Ishikawa (cell line): ENCODE data around the gene FSIP2.

Experiments used
- CEBPB ChIP-seq: IDR thresholded peaks from 2 replicates; pipeline ENCODE4 v1.6.1; 2012
- CREB1 ChIP-seq: IDR thresholded peaks from 2 replicates; pipeline ENCODE4 v1.6.1; 2012; ENCODE audit warnings: low read depth
- EGR1 ChIP-seq: IDR thresholded peaks from 2 replicates; pipeline ENCODE4 v1.6.1; 2012
- EP300 ChIP-seq: IDR thresholded peaks from 2 replicates; pipeline ENCODE4 v1.6.1; 2012; ENCODE audit warnings: borderline replicate concordance
- FOXM1 ChIP-seq: IDR thresholded peaks from 2 replicates; pipeline ENCODE4 v1.6.1; 2012; ENCODE audit warnings: low read depth, borderline replicate concordance
- NFIC ChIP-seq: IDR thresholded peaks from 2 replicates; pipeline ENCODE4 v1.6.1; 2012
- RAD21 ChIP-seq: IDR thresholded peaks from 2 replicates; pipeline ENCODE4 v1.6.1; 2012; ENCODE audit warnings: low read depth
- REST ChIP-seq: IDR thresholded peaks from 2 replicates; pipeline ENCODE4 v1.6.1; 2012; ENCODE audit warnings: low read depth, mild to moderate bottlenecking
- TAF1 ChIP-seq: IDR thresholded peaks from 2 replicates; pipeline ENCODE4 v1.6.1; 2012; ENCODE audit warnings: low read depth, mild to moderate bottlenecking
- TCF12 ChIP-seq: IDR thresholded peaks from 2 replicates; pipeline ENCODE4 v1.6.1; 2012; ENCODE audit warnings: low read depth
- TEAD4 ChIP-seq: IDR thresholded peaks from 2 replicates; pipeline ENCODE4 v1.6.1; 2012
- USF1 ChIP-seq: IDR thresholded peaks from 2 replicates; pipeline ENCODE4 v1.6.1; 2012
- YY1 ChIP-seq: IDR thresholded peaks from 2 replicates; pipeline ENCODE4 v1.6.1; 2012; ENCODE audit warnings: low read depth
- ZBTB7A ChIP-seq: IDR thresholded peaks from 2 replicates; pipeline ENCODE4 v1.6.1; 2012; ENCODE audit warnings: low read depth
- TF ChIP-seq, protein P1 (sequence below): IDR thresholded peaks from 2 replicates; pipeline ENCODE4 v1.6.1; 2012

The FSIP2 gene

DNA sequence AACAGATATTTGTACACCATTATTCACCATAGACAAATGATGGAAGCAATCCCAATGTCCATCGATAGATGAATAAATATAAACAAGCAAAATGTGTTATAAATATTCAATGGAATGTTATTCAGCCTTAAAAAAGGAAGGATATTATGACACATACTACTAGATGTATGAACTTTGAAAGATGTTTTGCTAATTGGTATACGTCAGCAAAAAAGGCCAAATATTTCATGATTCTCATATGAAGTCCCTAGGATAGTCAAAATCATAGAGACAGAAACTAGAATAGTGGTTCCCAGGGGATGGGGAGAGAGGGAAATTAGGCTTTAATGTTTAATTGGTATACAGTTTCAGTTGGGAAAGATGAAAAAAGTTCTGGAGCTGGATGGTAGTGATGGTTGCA is 85.2 kb downstream of the FSIP2 start:
- TF ChIP-seq EGR1 (no peak), FOXM1 (no peak), TEAD4 (no peak), TAF1 (no peak), YY1 (no peak), CEBPB (no peak), NFIC (no peak), ZBTB7A (no peak), TCF12 (no peak), USF1 (no peak), CREB1 (no peak), EP300 (no peak), RAD21 (no peak), REST (no peak)
- TF ChIP-seq, protein P1, sequence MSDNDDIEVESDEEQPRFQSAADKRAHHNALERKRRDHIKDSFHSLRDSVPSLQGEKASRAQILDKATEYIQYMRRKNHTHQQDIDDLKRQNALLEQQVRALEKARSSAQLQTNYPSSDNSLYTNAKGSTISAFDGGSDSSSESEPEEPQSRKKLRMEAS: no peak

GRCh38 chr2:185825557-185825956 is 87.0 kb downstream of the FSIP2 start:
- TF ChIP-seq EGR1 (no peak), YY1 (no peak), EP300 (no peak), FOXM1 (no peak), REST (no peak), TEAD4 (no peak), RAD21 (no peak), ZBTB7A (no peak)
- TF ChIP-seq, protein P1: no peak

GRCh38 chr2:185828326-185828725 is 89.7 kb downstream of the FSIP2 start:
- TF ChIP-seq TCF12 (no peak), TAF1 (no peak), USF1 (no peak), YY1 (no peak), CEBPB (no peak), REST (no peak)

GRCh38 chr2:185833864-185834263 is 95.3 kb downstream of the FSIP2 start:
- no peak for TF ChIP-seq CREB1
- TF ChIP-seq RAD21: no peak
- no peak for TF ChIP-seq TEAD4
- no peak for TF ChIP-seq EP300
- no peak for TF ChIP-seq USF1
- TF ChIP-seq, protein P1: no peak
- no peak for TF ChIP-seq FOXM1
- TF ChIP-seq TAF1: no peak
- TF ChIP-seq TCF12: no peak
- TF ChIP-seq EGR1: no peak
- no peak for TF ChIP-seq REST
- no peak for TF ChIP-seq CEBPB
- TF ChIP-seq YY1: no peak
- TF ChIP-seq ZBTB7A: no peak
